GM18867 (cell line): Measurements from ENCODE around the gene CCDC122.
"Not testable (repeated sequence)": the region's sequence is repeated elsewhere in the genome, so short reads cannot be mapped to it uniquely, and the experiment has no call there.

Source experiments
- ATAC-seq: cut with Tn5 transposase; IDR thresholded peaks from one replicate; pipeline ENCODE4 v1.9.1; 2021; ENCODE audit warnings: mild to moderate bottlenecking, moderate library complexity; ENCODE audit not compliant: unreplicated experiment

Gene CCDC122

GRCh38 chr13:43877766-43878165 is 1.8 kb downstream of the CCDC122 start:
- ATAC-seq: no peak

GRCh38 chr13:43877326-43877725 is 2.2 kb downstream of the CCDC122 start:
- no peak for ATAC-seq

GRCh38 chr13:43876366-43876765 is 3.2 kb downstream of the CCDC122 start:
- ATAC-seq: no peak

GRCh38 chr13:43874504-43875092 is 4.9 kb downstream of the CCDC122 start:
- no peak for ATAC-seq

- no peak for ATAC-seq
These were observed 7.4 kb downstream of the CCDC122 start for GRCh38 chr13:43872181-43872580.

- ATAC-seq: no peak
These were observed 13.6 kb downstream of the CCDC122 start for GRCh38 chr13:43865892-43866291.

GRCh38 chr13:43864921-43865320 is 14.6 kb downstream of the CCDC122 start:
- ATAC-seq: no peak

- ATAC-seq: no peak
These were observed 17.7 kb downstream of the CCDC122 start for GRCh38 chr13:43861863-43862262.

GRCh38 chr13:43852923-43853404 is 26.6 kb downstream of the CCDC122 start:
- ATAC-seq: no peak

GRCh38 chr13:43850873-43851272 is 28.7 kb downstream of the CCDC122 start:
- ATAC-seq: no peak

- ATAC-seq: no peak
These were observed 31.4 kb downstream of the CCDC122 start for GRCh38 chr13:43848001-43848649.

GRCh38 chr13:43846496-43847158 is 32.9 kb downstream of the CCDC122 start:
- no peak for ATAC-seq

- no peak for ATAC-seq
These were observed 40.6 kb downstream of the CCDC122 start for GRCh38 chr13:43838909-43839308.

GRCh38 chr13:43835701-43836100 is 43.8 kb downstream of the CCDC122 start:
- ATAC-seq: no peak

GRCh38 chr13:43831088-43831487 is 48.5 kb downstream of the CCDC122 start:
- ATAC-seq: no peak

GRCh38 chr13:43830497-43830881 is 49.1 kb downstream of the CCDC122 start:
- ATAC-seq: no peak

GRCh38 chr13:43824656-43825055 is 54.9 kb downstream of the CCDC122 start:
- ATAC-seq: not testable (repeated sequence)

- no peak for ATAC-seq
These were observed 56.6 kb downstream of the CCDC122 start for GRCh38 chr13:43822969-43823368.

GRCh38 chr13:43816401-43816889 is 63.1 kb downstream of the CCDC122 start:
- ATAC-seq: no peak

- no peak for ATAC-seq
These were observed 64.3 kb downstream of the CCDC122 start for GRCh38 chr13:43815204-43815603.

GRCh38 chr13:43808676-43809075 is 70.9 kb downstream of the CCDC122 start:
- ATAC-seq: no peak

GRCh38 chr13:43805681-43806128 is 73.8 kb downstream of the CCDC122 start:
- no peak for ATAC-seq
